HL-60 (cell line): Measurements from ENCODE around the gene DMD.

Experiments
- DNase-seq, 2 experiments: peaks; one replicate each; pipeline ENCODE4 v3.0.0-alpha.2; 2010 to 2020; ENCODE audit warnings: low read depth in 1 of 2, low spot score in 1 of 2
- H3K27ac ChIP-seq: fragments of 250-450 bp; sonication (Bioruptor Pico); replicated peaks from 2 replicates; pipeline ENCODE4 v1.5.1; 2020; ENCODE audit warnings: mild to moderate bottlenecking, moderate library complexity
- H3K27me3 ChIP-seq: fragments of 250-450 bp; sonication (Bioruptor Pico); 2 replicates; pipeline ENCODE4 v1.5.1; 2021; ENCODE audit warnings: mild to moderate bottlenecking, moderate library complexity; ENCODE audit not compliant: insufficient read depth, poor library complexity, severe bottlenecking
- H3K4me3 ChIP-seq: replicated peaks from 2 replicates; pipeline ENCODE4 v1.5.1; 2011; ENCODE audit warnings: mild to moderate bottlenecking, control low read depth, low read length; ENCODE audit not compliant: insufficient read depth
- CTCF ChIP-seq: IDR thresholded peaks from one replicate; pipeline ENCODE4 v1.5.1; 2011; ENCODE audit warnings: low read length, control low read depth, inconsistent platforms; ENCODE audit not compliant: insufficient read depth
- GABPA ChIP-seq: IDR thresholded peaks from 2 replicates; pipeline ENCODE4 v1.6.1; 2012; ENCODE audit warnings: low read depth
- POLR2AphosphoS5 ChIP-seq: IDR thresholded peaks from 2 replicates; pipeline ENCODE4 v1.6.1; 2012; ENCODE audit warnings: low read depth
- REST ChIP-seq: IDR thresholded peaks from 2 replicates; pipeline ENCODE4 v1.6.1; 2012; ENCODE audit warnings: low read depth; ENCODE audit not compliant: insufficient replicate concordance
- SPI1 ChIP-seq: IDR thresholded peaks from 2 replicates; pipeline ENCODE4 v1.6.1; 2012; ENCODE audit warnings: low read depth, mild to moderate bottlenecking, borderline replicate concordance

Gene DMD

GRCh38 chrX:31185884-31186283, 2025.5 kb downstream of the DMD start:
- no peak overlapping the region for H3K4me3 ChIP-seq
- TF ChIP-seq GABPA: no peak
- TF ChIP-seq REST: no peak
- no peak for TF ChIP-seq POLR2AphosphoS5
- TF ChIP-seq SPI1: no peak
- TF ChIP-seq CTCF: no peak
- H3K27ac ChIP-seq: no peak overlapping the region
- DNase-seq: no peak
- no peaks in the 10 kb centered on the region for H3K27me3 ChIP-seq

- TF ChIP-seq REST (no peak), GABPA (no peak), SPI1 (no peak), CTCF (no peak), POLR2AphosphoS5 (no peak)
- no peak overlapping the region for H3K4me3 ChIP-seq
- H3K27ac ChIP-seq: no peak overlapping the region
- no peak for DNase-seq
- H3K27me3 ChIP-seq: no peaks in the 10 kb centered on the region
Observed at GRCh38 chrX:31181377-31182000, 2029.9 kb downstream of the DMD start.

- H3K27me3 ChIP-seq: no peaks in the 10 kb centered on the region
- no peak for DNase-seq
- no peak overlapping the region for H3K27ac ChIP-seq
- TF ChIP-seq REST: no peak
- no peak for TF ChIP-seq POLR2AphosphoS5
- no peak for TF ChIP-seq CTCF
- no peak for TF ChIP-seq SPI1
- no peak for TF ChIP-seq GABPA
- H3K4me3 ChIP-seq: no peak overlapping the region
Observed at GRCh38 chrX:31179203-31179602, 2032.1 kb downstream of the DMD start.
